ENCODE measurements around the gene SNPH. TPM values are rescaled to one million over a fixed set of nuclear protein-coding genes. Genes with fewer than 3 reads are reported as not detected.

SNPH gene
- total RNA-seq, 1 donor from 2014 or later: 3.3 TPM

DNA sequence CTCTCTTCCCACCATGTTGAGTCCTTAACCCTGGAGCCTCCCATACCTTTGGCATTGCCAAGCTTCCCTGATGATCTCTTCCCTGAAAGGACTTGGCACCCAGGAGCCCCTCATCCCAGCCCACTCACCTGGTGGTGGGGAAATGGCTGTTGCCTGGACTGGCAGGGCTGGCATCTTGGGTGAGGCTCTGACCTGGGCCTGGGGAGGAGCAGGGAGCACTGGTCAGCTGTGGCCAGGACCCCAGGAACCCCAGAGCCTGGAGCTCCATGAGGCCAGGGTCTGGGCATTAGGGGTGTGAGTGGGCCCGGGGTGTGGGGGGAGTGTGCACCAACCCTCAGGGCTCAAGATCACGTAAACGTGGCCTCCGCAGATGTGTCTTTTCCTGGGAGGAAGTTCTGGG is 53.4 kb downstream of the SNPH start:
- Mint-ChIP-seq H3K4me3 (ENCODE audit: low read depth) (no peak overlapping the region), H3K27ac (no peak overlapping the region), H3K27me3 (peaks cover 10% of the 10 kb centered on the region), H3K4me1 (ENCODE audit: low read depth) (no peaks in the 10 kb centered on the region), H3K36me3 (ENCODE audit: insufficient read depth) (no peaks in the 10 kb centered on the region), H3K9me3 (ENCODE audit: low read depth) (no peaks in the 10 kb centered on the region)
- DNase-seq (ENCODE audit: low spot score, unreplicated experiment): no peak
- TF ChIP-seq, protein P1, sequence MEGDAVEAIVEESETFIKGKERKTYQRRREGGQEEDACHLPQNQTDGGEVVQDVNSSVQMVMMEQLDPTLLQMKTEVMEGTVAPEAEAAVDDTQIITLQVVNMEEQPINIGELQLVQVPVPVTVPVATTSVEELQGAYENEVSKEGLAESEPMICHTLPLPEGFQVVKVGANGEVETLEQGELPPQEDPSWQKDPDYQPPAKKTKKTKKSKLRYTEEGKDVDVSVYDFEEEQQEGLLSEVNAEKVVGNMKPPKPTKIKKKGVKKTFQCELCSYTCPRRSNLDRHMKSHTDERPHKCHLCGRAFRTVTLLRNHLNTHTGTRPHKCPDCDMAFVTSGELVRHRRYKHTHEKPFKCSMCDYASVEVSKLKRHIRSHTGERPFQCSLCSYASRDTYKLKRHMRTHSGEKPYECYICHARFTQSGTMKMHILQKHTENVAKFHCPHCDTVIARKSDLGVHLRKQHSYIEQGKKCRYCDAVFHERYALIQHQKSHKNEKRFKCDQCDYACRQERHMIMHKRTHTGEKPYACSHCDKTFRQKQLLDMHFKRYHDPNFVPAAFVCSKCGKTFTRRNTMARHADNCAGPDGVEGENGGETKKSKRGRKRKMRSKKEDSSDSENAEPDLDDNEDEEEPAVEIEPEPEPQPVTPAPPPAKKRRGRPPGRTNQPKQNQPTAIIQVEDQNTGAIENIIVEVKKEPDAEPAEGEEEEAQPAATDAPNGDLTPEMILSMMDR (IDR thresholded peaks at IDR 0.05; ENCODE audit: unreplicated experiment): no peak

DNA sequence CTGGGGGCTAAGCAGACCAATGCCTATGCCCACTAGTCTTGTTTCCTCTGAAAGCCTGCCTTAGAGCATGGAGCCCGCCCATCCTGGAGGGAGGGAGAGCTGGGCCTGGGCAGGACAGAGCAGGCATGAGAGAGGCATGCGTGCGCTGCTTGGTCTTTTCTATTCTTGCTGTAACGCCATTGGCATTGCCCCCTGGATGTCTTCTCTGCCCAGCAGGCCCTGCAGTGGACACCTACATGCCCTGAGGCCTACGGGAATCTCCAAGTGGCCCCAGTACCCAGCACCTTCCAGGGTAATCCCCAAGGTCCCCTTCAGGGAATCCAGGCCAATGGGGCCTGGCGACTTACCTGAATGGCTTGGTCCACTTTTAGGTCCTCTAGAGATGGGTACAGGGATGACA is 53.9 kb downstream of the SNPH start:
- Mint-ChIP-seq H3K4me1 (ENCODE audit: low read depth) (no peaks in the 10 kb centered on the region), H3K27me3 (peaks cover 10% of the 10 kb centered on the region), H3K4me3 (ENCODE audit: low read depth) (no peak overlapping the region), H3K36me3 (ENCODE audit: insufficient read depth) (no peaks in the 10 kb centered on the region), H3K27ac (no peak overlapping the region), H3K9me3 (ENCODE audit: low read depth) (no peaks in the 10 kb centered on the region)
- TF ChIP-seq, protein P1 (IDR thresholded peaks at IDR 0.05; ENCODE audit: unreplicated experiment): no peak
- DNase-seq (ENCODE audit: low spot score, unreplicated experiment): no peak

DNA sequence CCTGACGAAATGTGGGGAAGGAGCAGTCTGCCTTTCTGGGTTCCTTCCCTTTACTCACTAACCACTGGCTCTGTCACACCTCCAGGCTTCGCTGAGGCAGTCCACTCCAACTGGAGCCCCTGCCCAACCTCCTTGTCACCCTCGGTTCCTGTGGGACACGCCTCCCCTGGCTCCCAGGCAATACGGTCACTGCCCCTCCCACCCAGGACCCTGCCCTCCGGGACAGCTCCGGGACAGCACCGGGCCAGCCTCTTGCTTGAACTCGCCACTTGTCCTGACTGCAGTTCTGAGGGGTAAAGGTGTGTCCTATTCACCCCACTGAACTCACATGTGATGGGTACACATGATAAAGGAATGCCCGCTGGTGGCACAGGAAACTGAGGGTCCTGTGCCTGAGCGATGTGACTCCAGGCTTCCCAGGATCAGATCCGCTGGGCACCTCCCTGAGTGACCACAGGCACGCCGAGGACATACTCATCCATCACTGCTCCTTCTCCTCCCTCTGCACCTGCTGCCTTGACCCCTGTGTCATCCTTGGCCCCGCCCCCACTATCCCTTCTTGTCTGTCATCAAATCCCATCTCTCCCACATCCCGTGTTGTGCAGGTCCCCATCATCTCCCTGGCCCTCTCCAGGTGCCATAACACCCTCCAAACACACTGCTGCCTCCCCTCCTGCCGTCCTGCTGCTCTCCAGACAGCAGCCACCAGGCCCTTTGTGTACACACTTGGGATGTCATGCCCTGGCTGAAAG is 55.0 kb downstream of the SNPH start:
- no peak for DNase-seq (ENCODE audit: low spot score, unreplicated experiment)

DNA sequence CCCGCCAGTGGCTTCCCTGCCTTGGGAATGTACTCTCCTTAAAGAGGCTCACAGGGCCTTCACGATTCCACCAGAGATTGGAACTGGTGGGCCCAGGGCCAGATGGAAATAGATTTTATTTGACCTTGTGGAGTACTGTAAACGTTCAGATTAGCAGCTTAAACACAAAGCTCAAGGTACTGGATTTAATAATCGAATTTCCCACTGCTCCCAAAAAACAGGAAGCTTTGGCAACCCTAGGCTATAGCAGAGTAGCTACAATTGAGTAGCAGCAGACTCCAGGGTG is 55.5 kb downstream of the SNPH start:
- Mint-ChIP-seq H3K9me3 (ENCODE audit: low read depth) (no peaks in the 10 kb centered on the region), H3K36me3 (ENCODE audit: insufficient read depth) (no peaks in the 10 kb centered on the region), H3K27me3 (peaks cover 10% of the 10 kb centered on the region), H3K4me1 (ENCODE audit: low read depth) (no peaks in the 10 kb centered on the region), H3K4me3 (ENCODE audit: low read depth) (no peak overlapping the region), H3K27ac (no peak overlapping the region)
- DNase-seq (ENCODE audit: low spot score, unreplicated experiment): no peak
- TF ChIP-seq, protein P1 (IDR thresholded peaks at IDR 0.05; ENCODE audit: unreplicated experiment): no peak

More for the DNA sequence above, 55.0 kb downstream of the SNPH start:
- Mint-ChIP-seq H3K36me3 (ENCODE audit: insufficient read depth) (no peaks in the 10 kb centered on the region), H3K4me3 (ENCODE audit: low read depth) (no peak overlapping the region), H3K27ac (no peak overlapping the region), H3K27me3 (peaks cover 10% of the 10 kb centered on the region), H3K4me1 (ENCODE audit: low read depth) (no peaks in the 10 kb centered on the region), H3K9me3 (ENCODE audit: low read depth) (no peaks in the 10 kb centered on the region)
- TF ChIP-seq, protein P1 (IDR thresholded peaks at IDR 0.05; ENCODE audit: unreplicated experiment): no peak

DNA sequence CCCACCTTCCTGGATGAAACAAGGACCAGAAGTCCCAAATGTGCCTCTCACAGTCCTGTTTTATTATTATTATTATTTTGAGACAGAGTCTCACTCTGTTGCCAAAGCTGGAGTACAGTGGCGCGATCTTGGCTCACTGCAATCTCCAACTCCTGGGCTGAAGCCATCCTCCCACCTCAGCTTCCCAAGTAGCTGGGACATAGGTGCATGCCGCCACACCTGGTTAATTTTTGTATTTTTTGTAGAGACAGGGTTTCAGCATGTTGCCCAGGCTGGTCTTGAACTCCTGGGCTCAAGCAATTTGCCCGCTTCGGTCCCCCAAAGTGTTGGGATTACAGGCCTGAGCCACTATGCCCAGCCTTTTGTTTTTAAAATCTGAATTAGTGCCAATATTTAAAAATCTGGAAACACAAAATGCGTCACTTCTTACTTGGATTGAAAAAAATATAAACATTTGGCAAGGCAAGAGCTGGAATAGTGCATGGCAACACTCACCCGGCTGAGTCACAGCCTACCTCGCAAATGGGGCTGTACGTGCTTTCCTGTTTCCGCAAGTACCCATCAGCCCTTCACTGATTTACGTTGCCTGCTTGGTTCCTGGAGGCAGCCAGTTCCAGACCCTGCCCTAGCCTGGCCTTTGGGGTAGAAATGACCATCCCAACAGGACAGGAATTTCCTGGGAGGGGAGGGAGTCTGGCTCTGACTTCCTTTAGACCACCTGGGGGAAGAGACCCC is 56.6 kb downstream of the SNPH start:
- Mint-ChIP-seq H3K36me3 (ENCODE audit: insufficient read depth) (no peaks in the 10 kb centered on the region), H3K4me1 (ENCODE audit: low read depth) (peaks cover 7% of the 10 kb centered on the region), H3K27me3 (peaks cover 6% of the 10 kb centered on the region), H3K4me3 (ENCODE audit: low read depth) (no peak overlapping the region), H3K9me3 (ENCODE audit: low read depth) (no peaks in the 10 kb centered on the region), H3K27ac (no peak overlapping the region)
- TF ChIP-seq, protein P1 (IDR thresholded peaks at IDR 0.05; ENCODE audit: unreplicated experiment): no peak
- no peak for DNase-seq (ENCODE audit: low spot score, unreplicated experiment)

Data from progenitor cell of endocrine pancreas (in vitro differentiated cells).